Vagina (tissue), 2 donors: ENCODE results near the gene SON.
"Not testable (repeated sequence)": the region's sequence is repeated elsewhere in the genome, so short reads cannot be mapped to it uniquely, and the experiment has no call there.

ENCODE experiments used
- POLR2A ChIP-seq, 2 donors: fragments of 450-650 bp; IDR thresholded peaks; one replicate each; pipeline ENCODE4 v1.6.1; 2017; ENCODE audit warnings: antibody characterized with exemption in 2 of 2, mild to moderate bottlenecking in 2 of 2, moderate library complexity in 2 of 2
- POLR2AphosphoS5 ChIP-seq, 2 donors: sonication (generic); formaldehyde crosslinking; IDR thresholded peaks; one replicate each; pipeline ENCODE4 v1.9.0; 2017; ENCODE audit warnings: antibody characterized with exemption in 2 of 2, mild to moderate bottlenecking in 2 of 2, low read depth in 1 of 2; ENCODE audit not compliant: insufficient read depth in 1 of 2
- TF ChIP-seq, protein P1 (sequence below), 3 experiments: fragments of 450-650 bp in 2 of 3; fragments of 200-600 bp in 1 of 3; sonication (generic) in 1 of 3; IDR thresholded peaks; one replicate each; pipeline ENCODE4 v1.5.1; 2017 to 2019; ENCODE audit warnings: antibody characterized with exemption in 3 of 3, mild to moderate bottlenecking in 2 of 3, moderate library complexity in 2 of 3

DNA sequence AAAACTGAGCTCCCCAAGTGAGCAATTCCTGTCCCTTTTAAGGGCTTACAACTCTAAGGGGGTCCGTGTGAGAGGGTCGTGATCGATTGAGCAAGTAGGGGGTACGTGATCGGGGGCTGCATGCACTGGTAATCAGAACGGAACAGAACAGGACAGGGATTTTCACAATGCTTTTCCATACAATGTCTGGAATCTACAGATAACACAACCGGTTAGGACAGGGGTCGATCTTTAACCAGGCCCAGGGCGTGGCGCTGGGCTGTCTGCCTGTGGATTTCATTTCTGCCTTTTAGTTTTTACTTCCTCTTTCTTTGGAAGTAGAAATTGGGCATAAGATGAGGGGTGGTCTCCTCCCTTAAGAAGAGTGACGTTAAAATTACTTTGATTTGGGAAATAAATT, 74.7 kb downstream of the SON start:
- not testable (repeated sequence) for TF ChIP-seq POLR2AphosphoS5 (IDR thresholded peaks at IDR 0.05; ENCODE audit: insufficient read depth in 1 of 2, low read depth in 1 of 2); POLR2A (IDR thresholded peaks at IDR 0.05)
- TF ChIP-seq, protein P1, sequence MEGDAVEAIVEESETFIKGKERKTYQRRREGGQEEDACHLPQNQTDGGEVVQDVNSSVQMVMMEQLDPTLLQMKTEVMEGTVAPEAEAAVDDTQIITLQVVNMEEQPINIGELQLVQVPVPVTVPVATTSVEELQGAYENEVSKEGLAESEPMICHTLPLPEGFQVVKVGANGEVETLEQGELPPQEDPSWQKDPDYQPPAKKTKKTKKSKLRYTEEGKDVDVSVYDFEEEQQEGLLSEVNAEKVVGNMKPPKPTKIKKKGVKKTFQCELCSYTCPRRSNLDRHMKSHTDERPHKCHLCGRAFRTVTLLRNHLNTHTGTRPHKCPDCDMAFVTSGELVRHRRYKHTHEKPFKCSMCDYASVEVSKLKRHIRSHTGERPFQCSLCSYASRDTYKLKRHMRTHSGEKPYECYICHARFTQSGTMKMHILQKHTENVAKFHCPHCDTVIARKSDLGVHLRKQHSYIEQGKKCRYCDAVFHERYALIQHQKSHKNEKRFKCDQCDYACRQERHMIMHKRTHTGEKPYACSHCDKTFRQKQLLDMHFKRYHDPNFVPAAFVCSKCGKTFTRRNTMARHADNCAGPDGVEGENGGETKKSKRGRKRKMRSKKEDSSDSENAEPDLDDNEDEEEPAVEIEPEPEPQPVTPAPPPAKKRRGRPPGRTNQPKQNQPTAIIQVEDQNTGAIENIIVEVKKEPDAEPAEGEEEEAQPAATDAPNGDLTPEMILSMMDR (IDR thresholded peaks at IDR 0.05): not testable (repeated sequence)
